Gastroesophageal sphincter (tissue), 3 donors: ENCODE results near the gene GRWD1.

Source experiments
- POLR2A ChIP-seq, 2 donors: fragments of 450-650 bp; IDR thresholded peaks; one replicate each; pipeline ENCODE4 v1.6.1; 2017; ENCODE audit warnings: antibody characterized with exemption in 2 of 2, mild to moderate bottlenecking in 2 of 2, moderate library complexity in 1 of 2
- TF ChIP-seq, protein P1 (sequence below), 4 experiments: fragments of 200-600 bp in 2 of 4; fragments of 450-650 bp in 2 of 4; sonication (generic) in 1 of 4; IDR thresholded peaks; one replicate each; pipeline ENCODE4 v1.5.1; 2017 to 2019; ENCODE audit warnings: antibody characterized with exemption in 4 of 4, mild to moderate bottlenecking in 2 of 4, moderate library complexity in 2 of 4

DNA sequence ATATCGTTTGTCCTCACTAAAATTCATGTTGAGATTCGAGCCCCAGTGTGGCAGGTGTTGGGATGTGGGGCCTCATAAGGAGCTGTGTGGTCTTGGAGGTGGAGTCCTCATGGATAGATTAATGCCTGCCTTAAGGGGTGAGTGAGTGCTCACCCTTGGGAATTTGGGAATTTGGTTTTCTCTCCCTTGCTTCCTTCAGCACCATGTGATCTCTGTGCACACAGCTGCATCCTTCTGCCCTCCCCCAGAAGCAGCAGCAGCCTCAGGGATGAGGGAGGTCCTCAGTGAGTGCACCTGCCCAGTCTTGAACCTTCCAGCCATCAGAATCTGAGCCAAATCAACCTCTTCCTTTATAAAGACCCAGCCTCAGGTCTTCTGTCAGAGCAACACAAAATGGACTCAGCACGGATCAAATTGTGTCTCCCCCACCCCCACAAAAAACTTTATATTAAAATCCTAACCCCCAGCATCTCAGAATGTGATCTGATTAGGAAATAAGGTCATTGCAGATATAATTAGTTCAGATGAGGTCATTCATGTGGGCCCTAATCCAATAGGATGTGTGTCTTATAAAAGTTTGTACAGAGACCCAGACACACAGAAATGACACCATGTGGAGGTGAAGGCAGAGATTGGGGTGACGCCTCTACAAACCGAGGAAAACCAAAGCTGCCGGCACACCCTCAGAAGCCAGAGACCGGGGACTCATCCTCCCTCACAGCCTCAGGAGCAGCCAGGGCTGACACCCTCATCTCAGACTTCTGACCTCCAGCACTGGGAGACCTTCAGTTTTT lies 36.3 kb downstream of the GRWD1 start:
- TF ChIP-seq, protein P1, sequence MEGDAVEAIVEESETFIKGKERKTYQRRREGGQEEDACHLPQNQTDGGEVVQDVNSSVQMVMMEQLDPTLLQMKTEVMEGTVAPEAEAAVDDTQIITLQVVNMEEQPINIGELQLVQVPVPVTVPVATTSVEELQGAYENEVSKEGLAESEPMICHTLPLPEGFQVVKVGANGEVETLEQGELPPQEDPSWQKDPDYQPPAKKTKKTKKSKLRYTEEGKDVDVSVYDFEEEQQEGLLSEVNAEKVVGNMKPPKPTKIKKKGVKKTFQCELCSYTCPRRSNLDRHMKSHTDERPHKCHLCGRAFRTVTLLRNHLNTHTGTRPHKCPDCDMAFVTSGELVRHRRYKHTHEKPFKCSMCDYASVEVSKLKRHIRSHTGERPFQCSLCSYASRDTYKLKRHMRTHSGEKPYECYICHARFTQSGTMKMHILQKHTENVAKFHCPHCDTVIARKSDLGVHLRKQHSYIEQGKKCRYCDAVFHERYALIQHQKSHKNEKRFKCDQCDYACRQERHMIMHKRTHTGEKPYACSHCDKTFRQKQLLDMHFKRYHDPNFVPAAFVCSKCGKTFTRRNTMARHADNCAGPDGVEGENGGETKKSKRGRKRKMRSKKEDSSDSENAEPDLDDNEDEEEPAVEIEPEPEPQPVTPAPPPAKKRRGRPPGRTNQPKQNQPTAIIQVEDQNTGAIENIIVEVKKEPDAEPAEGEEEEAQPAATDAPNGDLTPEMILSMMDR (IDR thresholded peaks at IDR 0.05): no peak
- no peak for TF ChIP-seq POLR2A (IDR thresholded peaks at IDR 0.05)
